ENCODE results near the gene RNASEL.
"Not testable (repeated sequence)": the region's sequence is repeated elsewhere in the genome, so short reads cannot be mapped to it uniquely, and the experiment has no call there.

DNA sequence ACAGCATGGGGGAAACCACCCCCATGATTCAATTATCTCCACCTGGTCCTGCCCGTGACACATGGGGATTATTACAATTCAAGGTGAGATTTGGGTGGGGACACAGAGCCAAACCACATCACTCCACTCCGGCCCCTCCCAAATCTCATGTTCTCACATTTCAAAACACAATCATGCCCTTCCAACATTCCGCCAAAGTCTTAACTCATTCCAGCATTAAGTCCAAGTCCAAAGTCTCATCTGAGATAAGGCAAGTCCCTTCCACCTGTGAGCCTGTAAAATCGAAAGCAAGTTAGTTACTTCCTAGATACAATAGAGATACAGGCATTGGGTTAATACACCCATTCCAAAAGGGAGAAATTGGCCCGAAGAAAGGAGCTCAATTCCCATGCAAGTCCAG is 60.9 kb downstream of the RNASEL start:
- TF ChIP-seq ZNF274 (IDR thresholded peaks at IDR 0.05; ENCODE audit: low read depth, low read length); YY1 (IDR thresholded peaks at IDR 0.05; ENCODE audit: insufficient read depth, insufficient read length): not testable (repeated sequence)

Data from NT2/D1 (cell line).